HepG2 (cell line): ENCODE data around the gene KIAA2012.

ENCODE experiments used
- CTCF ChIP-seq: sonication (generic); formaldehyde crosslinking; IDR thresholded peaks from 2 replicates; pipeline ENCODE4 v1.5.0; 2020; ENCODE audit warnings: mild to moderate bottlenecking, missing genetic modification reagents, moderate library complexity
- EP300 ChIP-seq, 3 experiments: sonication (generic) in 1 of 3; formaldehyde crosslinking in 1 of 3; IDR thresholded peaks; 2 replicates each; pipeline versions ENCODE4 v1.5.1 to v1.6.1; 2011 to 2020; ENCODE audit warnings: low read depth in 2 of 3, low read length in 2 of 3, borderline replicate concordance in 1 of 3, improper control_type of control experiment in 1 of 3, mild to moderate bottlenecking in 1 of 3, missing genetic modification reagents in 1 of 3, moderate library complexity in 1 of 3
- FOXM1 ChIP-seq: sonication (generic); formaldehyde crosslinking; IDR thresholded peaks from 2 replicates; pipeline ENCODE4 v1.5.0; 2020; ENCODE audit warnings: missing genetic modification reagents
- MXD4 ChIP-seq: IDR thresholded peaks from 2 replicates; pipeline ENCODE4 v1.6.1; 2016; ENCODE audit warnings: mild to moderate bottlenecking, missing biosample characterization, missing genetic modification reagents
- MYNN ChIP-seq: sonication (generic); formaldehyde crosslinking; IDR thresholded peaks from 2 replicates; pipeline ENCODE4 v1.4.0; 2020; ENCODE audit warnings: mild to moderate bottlenecking, low read depth, missing genetic modification reagents
- POLR2A ChIP-seq, 2 experiments: IDR thresholded peaks; 2 replicates each; pipeline ENCODE4 v1.6.1; 2011; ENCODE audit warnings: low read depth in 2 of 2, low read length in 2 of 2, mild to moderate bottlenecking in 1 of 2, moderate library complexity in 1 of 2; ENCODE audit not compliant: insufficient read depth in 1 of 2
- REXO4 ChIP-seq: sonication (generic); formaldehyde crosslinking; IDR thresholded peaks from 2 replicates; pipeline ENCODE4 v1.8.0; 2022; ENCODE audit warnings: missing genetic modification reagents, mild to moderate bottlenecking, borderline replicate concordance
- YY1 ChIP-seq: IDR thresholded peaks from 2 replicates; pipeline ENCODE4 v1.6.1; 2011; ENCODE audit warnings: low read length, low read depth, moderate library complexity, mild to moderate bottlenecking; ENCODE audit not compliant: insufficient read depth, insufficient replicate concordance
- ZC3H4 ChIP-seq: sonication (generic); formaldehyde crosslinking; IDR thresholded peaks from 2 replicates; pipeline ENCODE4 v1.4.0; 2020; ENCODE audit warnings: missing genetic modification reagents, borderline replicate concordance
- TF ChIP-seq, protein P1 (sequence below): IDR thresholded peaks from 2 replicates; pipeline ENCODE4 v1.6.1; 2012; ENCODE audit warnings: inconsistent platforms
- TF ChIP-seq, protein P2 (sequence below): sonication (generic); formaldehyde crosslinking; conservative IDR thresholded peaks from 2 replicates; pipeline ENCODE4 v1.4.0; 2020; ENCODE audit warnings: missing genetic modification reagents
- TF ChIP-seq, protein P3 (sequence below): sonication (generic); formaldehyde crosslinking; IDR thresholded peaks from 2 replicates; pipeline ENCODE4 v1.4.0; 2020; ENCODE audit warnings: missing genetic modification reagents
- TF ChIP-seq, protein P4 (sequence below): sonication (generic); formaldehyde crosslinking; IDR thresholded peaks from 2 replicates; pipeline ENCODE4 v1.4.0; 2020; ENCODE audit warnings: missing genetic modification reagents

GRCh38 chr2:202221873-202222272 lies 148.8 kb downstream of the KIAA2012 start:
- TF ChIP-seq CTCF (CRISPR knock-in tag) (no peak), MXD4 (CRISPR knock-in tag) (no peak), YY1 (no peak), POLR2A (IDR thresholded peaks at IDR 0.05; ENCODE audit: insufficient read depth in 1 of 2, low read depth in 2 of 2, low read length in 2 of 2) (no peak), EP300 (IDR thresholded peaks at IDR 0.05; ENCODE audit: low read depth in 2 of 2, low read length in 2 of 2) (no peak), EP300 (CRISPR knock-in tag; IDR thresholded peaks at IDR 0.05; ENCODE audit: borderline replicate concordance) (no peak), REXO4 (CRISPR knock-in tag) (no peak), FOXM1 (no peak), MYNN (CRISPR knock-in tag) (no peak), ZC3H4 (no peak)
- TF ChIP-seq, protein P1, sequence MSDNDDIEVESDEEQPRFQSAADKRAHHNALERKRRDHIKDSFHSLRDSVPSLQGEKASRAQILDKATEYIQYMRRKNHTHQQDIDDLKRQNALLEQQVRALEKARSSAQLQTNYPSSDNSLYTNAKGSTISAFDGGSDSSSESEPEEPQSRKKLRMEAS, result no peak
- TF ChIP-seq, protein P2, sequence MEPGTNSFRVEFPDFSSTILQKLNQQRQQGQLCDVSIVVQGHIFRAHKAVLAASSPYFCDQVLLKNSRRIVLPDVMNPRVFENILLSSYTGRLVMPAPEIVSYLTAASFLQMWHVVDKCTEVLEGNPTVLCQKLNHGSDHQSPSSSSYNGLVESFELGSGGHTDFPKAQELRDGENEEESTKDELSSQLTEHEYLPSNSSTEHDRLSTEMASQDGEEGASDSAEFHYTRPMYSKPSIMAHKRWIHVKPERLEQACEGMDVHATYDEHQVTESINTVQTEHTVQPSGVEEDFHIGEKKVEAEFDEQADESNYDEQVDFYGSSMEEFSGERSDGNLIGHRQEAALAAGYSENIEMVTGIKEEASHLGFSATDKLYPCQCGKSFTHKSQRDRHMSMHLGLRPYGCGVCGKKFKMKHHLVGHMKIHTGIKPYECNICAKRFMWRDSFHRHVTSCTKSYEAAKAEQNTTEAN (CRISPR knock-in tag), result no peak
- TF ChIP-seq, protein P3, sequence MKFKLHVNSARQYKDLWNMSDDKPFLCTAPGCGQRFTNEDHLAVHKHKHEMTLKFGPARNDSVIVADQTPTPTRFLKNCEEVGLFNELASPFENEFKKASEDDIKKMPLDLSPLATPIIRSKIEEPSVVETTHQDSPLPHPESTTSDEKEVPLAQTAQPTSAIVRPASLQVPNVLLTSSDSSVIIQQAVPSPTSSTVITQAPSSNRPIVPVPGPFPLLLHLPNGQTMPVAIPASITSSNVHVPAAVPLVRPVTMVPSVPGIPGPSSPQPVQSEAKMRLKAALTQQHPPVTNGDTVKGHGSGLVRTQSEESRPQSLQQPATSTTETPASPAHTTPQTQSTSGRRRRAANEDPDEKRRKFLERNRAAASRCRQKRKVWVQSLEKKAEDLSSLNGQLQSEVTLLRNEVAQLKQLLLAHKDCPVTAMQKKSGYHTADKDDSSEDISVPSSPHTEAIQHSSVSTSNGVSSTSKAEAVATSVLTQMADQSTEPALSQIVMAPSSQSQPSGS, result no peak
- TF ChIP-seq, protein P4, sequence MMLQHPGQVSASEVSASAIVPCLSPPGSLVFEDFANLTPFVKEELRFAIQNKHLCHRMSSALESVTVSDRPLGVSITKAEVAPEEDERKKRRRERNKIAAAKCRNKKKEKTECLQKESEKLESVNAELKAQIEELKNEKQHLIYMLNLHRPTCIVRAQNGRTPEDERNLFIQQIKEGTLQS (CRISPR knock-in tag), result no peak
